ENCODE measurements around the gene APOBEC2.

- TF ChIP-seq TAF1 (IDR thresholded peaks at IDR 0.05; ENCODE audit: control insufficient read depth, extremely low read depth, insufficient read depth, low read length, severe bottlenecking) (no peak), E2F8 (IDR thresholded peaks at IDR 0.05; ENCODE audit: low read depth, partially characterized antibody) (no peak), ZNF740 (CRISPR knock-in tag; IDR thresholded peaks at IDR 0.05) (no peak), ZNF740 (tag; IDR thresholded peaks at IDR 0.05) (no peak), EZH2 (IDR thresholded peaks at IDR 0.05; ENCODE audit: borderline replicate concordance, low read depth, low read length) (no peak), HMGXB4 (CRISPR knock-in tag; IDR thresholded peaks at IDR 0.05) (no peak), CTCF (IDR thresholded peaks at IDR 0.05 in 2 of 3, conservative IDR thresholded peaks at IDR 0.05 in 1 of 3; ENCODE audit: insufficient read depth in 2 of 3, low read depth in 1 of 3, low read length in 3 of 3) (no peak), KLF13 (tag; IDR thresholded peaks at IDR 0.05; ENCODE audit: borderline replicate concordance, low read depth) (no peak), ZBTB2 (IDR thresholded peaks at IDR 0.05) (no peak)
Observed at GRCh38 chr6:41032830-41033229, 20.2 kb upstream of the APOBEC2 start.

Measured in K562 (cell line).